GM21515 (cell line): ENCODE results near the gene SELENOF.

Source experiments
- ATAC-seq: cut with Tn5 transposase; IDR thresholded peaks from one replicate; pipeline ENCODE4 v1.9.1; 2021; ENCODE audit not compliant: unreplicated experiment

SELENOF gene

GRCh38 chr1:86860424-86860823 lies 53.5 kb downstream of the SELENOF start:
- ATAC-seq: no peak

- ATAC-seq: no peak
These were observed 53.9 kb downstream of the SELENOF start for GRCh38 chr1:86860020-86860419.

- no peak for ATAC-seq
These were observed 55.2 kb downstream of the SELENOF start for GRCh38 chr1:86858524-86859261.

- no peak for ATAC-seq
These were observed 57.7 kb downstream of the SELENOF start for GRCh38 chr1:86856196-86856595.

DNA sequence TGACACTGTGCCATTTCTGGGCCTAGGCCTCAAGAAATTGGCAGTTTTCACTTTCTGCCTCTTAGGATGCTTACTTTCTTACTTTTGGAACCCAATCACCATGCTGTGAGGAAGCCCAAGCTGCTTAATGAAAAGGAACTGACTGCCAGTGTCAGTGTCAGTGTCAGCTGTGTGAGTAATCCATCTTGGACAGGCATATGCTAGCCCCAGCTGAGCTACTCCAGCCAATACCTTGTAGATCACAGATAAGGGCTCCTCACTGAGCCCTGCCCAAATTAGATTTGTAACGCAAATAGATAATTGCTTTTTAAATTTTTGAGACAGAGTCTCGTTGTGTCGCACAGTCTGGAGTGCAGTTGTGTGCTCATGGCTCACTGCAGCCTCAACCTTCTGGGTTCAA lies 59.6 kb downstream of the SELENOF start:
- no peak for ATAC-seq

GRCh38 chr1:86852782-86853408 lies 61.0 kb downstream of the SELENOF start:
- ATAC-seq: no peak

GRCh38 chr1:86852289-86852688 lies 61.6 kb downstream of the SELENOF start:
- no peak for ATAC-seq

DNA sequence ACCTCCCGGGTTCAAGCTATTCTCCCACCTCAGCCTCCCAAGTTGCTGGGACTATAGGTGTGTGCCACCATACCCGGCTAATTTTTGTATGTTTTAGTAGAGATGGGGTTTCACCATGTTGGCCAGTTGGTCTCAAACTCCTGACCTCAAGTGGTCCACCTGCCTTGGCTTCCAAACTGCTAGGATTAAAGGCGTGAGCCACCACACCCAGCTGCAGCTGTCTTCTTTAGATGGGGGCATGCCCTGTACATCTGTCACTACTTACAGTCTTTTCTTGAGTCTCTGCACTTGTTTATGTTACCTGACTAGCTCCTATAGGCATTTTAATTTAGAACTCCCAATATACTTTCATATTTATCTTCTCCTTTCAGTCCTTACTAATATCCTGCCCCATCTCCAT lies 64.2 kb downstream of the SELENOF start:
- ATAC-seq: no peak

- no peak for ATAC-seq
These were observed 65.3 kb downstream of the SELENOF start for GRCh38 chr1:86848654-86849053.

DNA sequence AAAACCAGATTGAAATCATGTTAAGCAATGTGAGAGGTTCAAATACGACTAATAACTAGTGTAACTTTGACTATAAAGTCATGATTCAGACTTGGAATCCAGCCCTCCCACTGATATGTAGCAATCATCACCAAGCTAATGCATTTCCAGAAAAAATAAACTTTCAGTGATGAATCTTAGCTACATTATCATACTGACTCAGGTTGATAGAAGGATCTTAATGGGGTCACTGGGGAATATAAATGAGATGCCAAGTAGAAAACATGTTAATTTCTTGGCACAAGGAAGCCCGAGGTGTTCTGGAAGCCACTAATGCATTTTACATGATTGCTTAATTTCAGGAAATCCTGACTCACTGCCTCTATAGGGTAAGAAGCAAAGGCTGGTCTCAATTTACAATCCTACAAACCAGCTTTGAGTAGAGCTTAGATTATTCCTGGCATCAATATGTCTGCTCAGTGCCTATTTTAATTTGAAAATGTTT lies 67.7 kb downstream of the SELENOF start:
- no peak for ATAC-seq

DNA sequence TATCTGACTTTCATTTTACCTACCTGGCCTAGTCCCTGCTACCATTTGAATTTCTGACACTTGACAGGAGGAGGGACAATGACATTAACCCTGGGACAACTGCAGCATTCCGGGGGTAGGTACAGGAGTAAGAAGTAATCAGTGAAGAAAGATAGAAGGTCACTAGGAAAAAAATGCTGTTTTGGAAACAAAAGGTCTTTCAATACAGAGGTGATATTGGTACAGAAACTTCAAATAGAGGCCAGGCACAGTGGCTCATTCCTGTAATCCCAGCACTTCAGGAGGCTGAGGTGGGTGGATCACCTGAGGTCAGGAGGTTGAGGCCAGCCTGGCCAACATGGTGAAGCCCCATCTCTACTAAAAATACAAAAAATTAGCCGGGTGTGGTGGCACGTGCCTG lies 68.4 kb downstream of the SELENOF start:
- ATAC-seq: no peak

DNA sequence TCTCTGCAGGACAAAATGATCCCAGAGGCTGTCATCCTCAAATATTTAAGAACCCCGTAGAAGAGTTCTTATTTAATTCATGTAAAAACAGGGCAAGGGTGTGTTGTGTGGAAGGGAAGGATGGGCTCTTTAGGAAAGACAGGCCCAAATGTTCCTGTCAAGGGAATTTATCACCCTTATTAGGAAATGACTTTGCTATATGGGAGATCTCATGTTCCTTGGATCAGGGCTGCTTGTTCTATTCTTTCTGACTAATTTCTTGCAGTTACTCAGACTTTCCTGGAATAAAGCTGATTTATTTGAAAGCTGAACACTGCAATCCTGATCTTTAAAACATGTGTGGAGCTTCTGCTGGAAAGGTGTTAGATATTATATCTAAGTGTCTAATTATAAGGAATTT lies 72.8 kb downstream of the SELENOF start:
- no peak for ATAC-seq

DNA sequence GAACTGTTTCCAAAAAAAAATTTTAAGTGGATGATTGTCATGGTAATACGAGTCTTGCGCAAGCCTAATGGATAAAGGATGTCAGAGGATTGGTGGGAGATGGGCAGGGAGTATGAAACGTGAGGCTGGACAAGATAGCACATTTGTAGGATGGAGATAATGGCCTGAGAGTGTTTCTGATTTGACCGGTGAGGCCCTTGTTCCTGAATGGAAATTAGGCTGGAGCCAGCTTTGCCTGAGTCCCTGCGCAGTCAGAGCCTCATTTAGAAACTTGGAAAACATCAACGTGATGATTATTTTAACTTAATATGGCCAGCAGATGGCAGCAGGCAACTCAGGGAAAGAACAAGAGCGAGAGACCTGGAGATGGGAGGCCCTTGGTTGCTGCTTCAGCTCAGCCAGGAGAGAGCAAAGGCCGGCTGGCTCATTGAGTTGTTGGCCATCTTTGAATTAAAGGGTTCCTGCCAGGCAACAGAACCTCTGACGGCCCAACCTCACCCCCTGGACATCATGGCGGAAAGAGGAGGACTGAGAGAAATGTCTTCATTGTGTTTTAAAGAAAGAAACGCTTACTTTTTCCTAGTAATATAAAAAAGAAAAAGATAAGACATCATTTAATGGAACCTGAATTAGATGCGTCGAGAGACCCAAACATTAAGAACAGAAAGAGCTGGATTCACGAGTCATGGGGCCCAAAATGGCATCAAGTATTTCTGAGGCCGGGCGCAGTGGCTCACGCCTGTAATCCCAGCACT lies 80.3 kb downstream of the SELENOF start:
- peak; percentile 87 for ATAC-seq

DNA sequence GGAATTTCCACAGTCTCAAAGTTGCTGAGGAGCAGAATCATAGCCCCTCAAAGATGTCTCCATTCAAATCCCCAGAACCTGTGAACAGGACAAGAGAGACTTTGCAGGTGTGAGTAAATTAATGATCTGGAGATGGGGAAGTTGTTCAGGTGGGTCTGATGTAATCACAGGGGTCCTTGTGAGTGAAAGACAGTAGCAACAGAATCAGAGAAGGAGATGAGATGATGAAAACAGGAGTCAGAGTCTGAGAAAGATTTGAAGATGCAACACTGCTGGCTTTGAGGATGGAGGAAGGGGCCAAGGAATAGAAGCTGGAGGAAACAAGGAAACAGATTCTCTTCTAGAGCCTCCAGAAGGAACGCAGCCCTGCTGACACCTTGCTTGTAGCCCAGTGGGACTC lies 81.5 kb downstream of the SELENOF start:
- no peak for ATAC-seq

DNA sequence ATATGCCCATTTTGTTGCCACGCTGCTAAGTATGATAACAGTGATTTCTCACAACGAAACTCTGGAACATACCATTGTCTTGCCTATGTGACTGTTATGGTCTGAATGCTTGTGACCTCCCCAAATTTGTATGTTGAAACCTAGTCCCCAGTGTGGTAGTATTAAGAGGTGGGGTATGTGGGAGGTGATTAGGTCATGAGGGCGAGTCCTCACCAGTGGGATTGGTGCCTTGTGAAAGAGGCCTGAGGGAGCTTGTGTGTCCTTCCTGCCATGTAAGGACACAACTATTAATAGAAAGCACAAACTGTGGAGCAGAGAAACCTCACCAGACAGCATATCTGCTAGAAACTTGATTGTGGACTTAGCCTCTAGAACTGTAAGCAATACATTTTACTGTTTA lies 84.6 kb downstream of the SELENOF start:
- no peak for ATAC-seq

DNA sequence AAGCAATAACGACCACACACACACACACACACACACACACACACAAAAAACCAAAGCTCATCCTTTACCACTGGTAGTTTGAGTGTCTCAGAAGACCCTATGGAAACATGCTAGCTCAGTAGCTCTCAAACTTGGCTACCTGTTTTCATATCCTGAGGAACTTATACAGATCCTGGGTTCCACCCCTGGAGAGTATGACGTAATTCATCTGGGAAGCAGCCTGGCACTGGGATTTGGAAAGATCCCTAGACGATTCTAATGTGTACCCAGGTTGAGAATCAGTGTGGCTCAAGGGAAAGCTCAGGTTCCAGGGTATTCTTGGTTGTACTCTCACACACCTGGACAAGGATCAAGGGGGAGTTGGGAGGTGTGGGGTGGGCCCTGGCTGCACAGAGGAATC lies 85.9 kb downstream of the SELENOF start:
- no peak for ATAC-seq

DNA sequence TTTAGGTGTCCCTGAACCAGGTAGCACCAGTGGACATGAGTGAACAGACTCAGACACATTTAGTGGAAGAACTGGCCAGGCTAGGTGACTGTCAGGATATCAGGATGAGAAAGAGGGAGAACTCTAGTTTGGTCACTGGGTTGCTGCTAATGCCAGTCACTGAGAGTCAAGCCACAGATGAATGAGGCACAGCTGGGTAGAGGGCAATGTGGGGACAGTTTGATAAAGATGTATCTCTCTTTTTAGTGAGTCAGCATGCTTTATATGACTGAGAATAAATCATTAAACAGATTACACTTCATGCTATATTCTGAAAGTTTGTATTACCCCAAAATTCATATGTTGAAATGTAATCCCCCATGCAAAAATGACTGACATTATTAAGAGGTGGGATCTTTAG lies 87.1 kb downstream of the SELENOF start:
- ATAC-seq: no peak

GRCh38 chr1:86825319-86825718 lies 88.6 kb downstream of the SELENOF start:
- no peak for ATAC-seq

DNA sequence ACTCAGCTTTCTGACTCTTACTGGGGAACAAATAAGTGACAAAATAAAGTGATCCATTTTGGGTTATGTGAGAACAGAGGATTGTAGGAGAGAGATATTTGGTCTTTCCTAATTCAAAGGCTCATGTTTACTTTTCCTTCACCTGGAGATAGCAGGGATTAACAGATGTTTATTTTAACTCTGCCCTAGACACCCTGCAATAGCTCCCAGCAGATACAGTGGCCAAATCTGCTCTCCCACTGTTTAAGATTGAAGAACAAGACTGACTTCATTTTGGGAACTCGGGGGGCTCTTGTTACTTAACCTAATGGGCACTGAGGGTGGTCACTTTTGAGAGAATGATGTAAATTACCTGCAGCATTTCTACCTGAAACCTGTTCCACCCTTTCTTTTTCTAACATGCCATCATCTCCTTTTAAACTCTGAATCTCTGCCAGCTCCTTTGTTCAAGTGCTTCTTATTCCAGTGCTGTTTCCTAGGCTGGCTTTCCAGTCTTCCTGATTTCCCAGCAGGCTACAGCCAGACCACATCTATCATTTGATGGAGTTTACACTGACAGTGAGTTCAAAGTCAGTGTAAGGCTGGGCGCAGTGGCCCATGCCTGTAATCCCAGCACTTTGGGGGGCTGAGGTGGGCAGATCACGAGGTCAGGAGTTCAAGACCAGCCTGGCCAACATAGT lies 90.0 kb downstream of the SELENOF start:
- ATAC-seq: no peak

GRCh38 chr1:86823386-86823785 lies 90.5 kb downstream of the SELENOF start:
- no peak for ATAC-seq

DNA sequence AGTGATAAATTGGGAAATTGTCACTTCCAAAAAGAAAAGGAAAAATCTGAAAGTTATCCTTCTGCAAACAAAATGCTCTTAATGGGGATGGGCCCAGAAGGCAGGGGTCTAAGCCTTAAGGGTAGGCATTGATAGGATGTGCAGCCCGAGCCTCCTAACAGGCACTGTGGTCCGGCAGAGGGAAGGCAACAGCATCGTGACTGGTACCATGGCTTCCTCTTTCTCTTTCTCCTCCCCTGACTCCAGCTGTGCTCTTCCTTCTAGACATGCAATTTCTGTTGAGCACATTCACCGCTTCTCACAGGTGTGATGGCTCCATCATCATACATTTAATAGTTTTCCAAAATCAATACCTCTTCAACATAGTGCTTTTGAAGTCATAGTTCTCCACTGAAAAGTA lies 91.5 kb downstream of the SELENOF start:
- no peak for ATAC-seq
